DOHH2 (cell line): ENCODE data around the gene S100A14.

Source experiments
- H3F3A ChIP-seq: fragments of 200-600 bp; sonication (generic), shearing (Covaris generic); 2 replicates; pipeline ENCODE4 v1.6.0; 2016; ENCODE audit warnings: antibody characterized with exemption, mild to moderate bottlenecking; ENCODE audit not compliant: control insufficient read depth, insufficient read depth
- H3K27ac ChIP-seq: fragments of 200-600 bp; sonication (generic); 2 replicates; pipeline ENCODE4 v1.5.1; 2014; ENCODE audit warnings: low read depth, mild to moderate bottlenecking, low read length, moderate library complexity
- H3K27me3 ChIP-seq: fragments of 200-600 bp; sonication (generic); 2 replicates; pipeline ENCODE4 v1.6.1; 2014; ENCODE audit warnings: mild to moderate bottlenecking, low read length, mixed read lengths; ENCODE audit not compliant: control insufficient read depth
- H3K36me3 ChIP-seq: fragments of 200-600 bp; sonication (generic); 2 replicates; pipeline ENCODE4 v1.6.1; 2014; ENCODE audit warnings: mild to moderate bottlenecking, low read length, moderate library complexity, mixed read lengths; ENCODE audit not compliant: control insufficient read depth
- H3K4me1 ChIP-seq: fragments of 200-600 bp; sonication (generic); 2 replicates; pipeline ENCODE4 v1.6.1; 2014; ENCODE audit warnings: mild to moderate bottlenecking, low read length, mixed read lengths; ENCODE audit not compliant: control insufficient read depth
- H3K4me2 ChIP-seq: fragments of 200-600 bp; sonication (generic); 2 replicates; pipeline ENCODE4 v1.6.0; 2014; ENCODE audit warnings: mild to moderate bottlenecking, low read length, moderate library complexity
- H3K4me3 ChIP-seq: fragments of 200-600 bp; sonication (generic); 2 replicates; pipeline ENCODE4 v1.5.1; 2014; ENCODE audit warnings: mild to moderate bottlenecking, low read length, mixed read lengths
- H3K79me2 ChIP-seq: fragments of 200-600 bp; sonication (generic); 2 replicates; pipeline ENCODE4 v1.6.1; 2014; ENCODE audit warnings: mild to moderate bottlenecking, low read length, mixed read lengths; ENCODE audit not compliant: control insufficient read depth
- H3K9me2 ChIP-seq: fragments of 200-600 bp; sonication (generic); replicated peaks from 2 replicates; pipeline ENCODE4 v1.6.1; 2014; ENCODE audit warnings: mild to moderate bottlenecking, low read length, mixed read lengths; ENCODE audit not compliant: control insufficient read depth
- H3K9me3 ChIP-seq: fragments of 200-600 bp; sonication (generic); 2 replicates; pipeline ENCODE4 v1.6.1; 2014; ENCODE audit warnings: antibody characterized with exemption, low read length, mixed read lengths; ENCODE audit not compliant: control insufficient read depth, insufficient read depth
- H4K20me1 ChIP-seq: fragments of 200-600 bp; sonication (generic); 2 replicates; pipeline ENCODE4 v1.6.0; 2014; ENCODE audit warnings: low read depth, mild to moderate bottlenecking, antibody characterized with exemption, low read length, moderate library complexity; ENCODE audit not compliant: control insufficient read depth, insufficient read depth
- EZH2phosphoT487 ChIP-seq: fragments of 200-600 bp; sonication (generic); IDR thresholded peaks from 2 replicates; pipeline ENCODE4 v1.6.1; 2017; ENCODE audit warnings: borderline replicate concordance, mild to moderate bottlenecking, antibody characterized with exemption, low read length, moderate library complexity, mixed read lengths
- TF ChIP-seq, protein P1 (sequence below): fragments of 200-600 bp; sonication (generic); IDR thresholded peaks from one replicate; pipeline ENCODE4 v1.5.1; 2014; ENCODE audit warnings: antibody characterized with exemption, mild to moderate bottlenecking, low read depth, low read length; ENCODE audit not compliant: poor library complexity, severe bottlenecking

Gene S100A14

DNA sequence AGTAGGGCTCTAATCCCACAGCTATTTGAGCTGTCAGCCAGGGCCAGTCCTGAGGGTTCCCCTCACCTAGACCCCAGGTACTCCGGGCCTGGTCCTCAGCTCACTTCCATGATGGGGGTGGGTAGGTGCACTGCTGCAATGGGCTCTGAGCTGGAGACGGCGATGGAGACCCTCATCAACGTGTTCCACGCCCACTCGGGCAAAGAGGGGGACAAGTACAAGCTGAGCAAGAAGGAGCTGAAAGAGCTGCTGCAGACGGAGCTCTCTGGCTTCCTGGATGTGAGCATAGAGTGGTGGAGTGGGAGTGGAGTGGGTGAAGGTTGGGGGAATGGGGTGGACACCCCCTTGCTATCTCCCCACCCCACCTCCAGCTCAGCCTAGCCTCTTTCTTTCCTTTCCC, 14.3 kb upstream of the S100A14 start:
- H3K36me3 ChIP-seq = peaks cover 6% of the 10 kb centered on the region
- no peak overlapping the region for H3K27ac ChIP-seq
- no peaks in the 10 kb centered on the region for H3K27me3 ChIP-seq
- H3K4me1 ChIP-seq = peaks cover 44% of the 10 kb centered on the region
- no peaks in the 10 kb centered on the region for H4K20me1 ChIP-seq
- H3K4me2 ChIP-seq = no peak overlapping the region
- H3K4me3 ChIP-seq = no peak overlapping the region
- no peaks in the 10 kb centered on the region for H3K9me2 ChIP-seq
- H3K79me2 ChIP-seq = peaks cover 24% of the 10 kb centered on the region
- TF ChIP-seq EZH2phosphoT487 = no peak
- TF ChIP-seq, protein P1, sequence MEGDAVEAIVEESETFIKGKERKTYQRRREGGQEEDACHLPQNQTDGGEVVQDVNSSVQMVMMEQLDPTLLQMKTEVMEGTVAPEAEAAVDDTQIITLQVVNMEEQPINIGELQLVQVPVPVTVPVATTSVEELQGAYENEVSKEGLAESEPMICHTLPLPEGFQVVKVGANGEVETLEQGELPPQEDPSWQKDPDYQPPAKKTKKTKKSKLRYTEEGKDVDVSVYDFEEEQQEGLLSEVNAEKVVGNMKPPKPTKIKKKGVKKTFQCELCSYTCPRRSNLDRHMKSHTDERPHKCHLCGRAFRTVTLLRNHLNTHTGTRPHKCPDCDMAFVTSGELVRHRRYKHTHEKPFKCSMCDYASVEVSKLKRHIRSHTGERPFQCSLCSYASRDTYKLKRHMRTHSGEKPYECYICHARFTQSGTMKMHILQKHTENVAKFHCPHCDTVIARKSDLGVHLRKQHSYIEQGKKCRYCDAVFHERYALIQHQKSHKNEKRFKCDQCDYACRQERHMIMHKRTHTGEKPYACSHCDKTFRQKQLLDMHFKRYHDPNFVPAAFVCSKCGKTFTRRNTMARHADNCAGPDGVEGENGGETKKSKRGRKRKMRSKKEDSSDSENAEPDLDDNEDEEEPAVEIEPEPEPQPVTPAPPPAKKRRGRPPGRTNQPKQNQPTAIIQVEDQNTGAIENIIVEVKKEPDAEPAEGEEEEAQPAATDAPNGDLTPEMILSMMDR = no peak
- no peaks in the 10 kb centered on the region for H3K9me3 ChIP-seq
- H3F3A ChIP-seq = peaks cover 3% of the 10 kb centered on the region; the same call in 1 of the 2 replicates

DNA sequence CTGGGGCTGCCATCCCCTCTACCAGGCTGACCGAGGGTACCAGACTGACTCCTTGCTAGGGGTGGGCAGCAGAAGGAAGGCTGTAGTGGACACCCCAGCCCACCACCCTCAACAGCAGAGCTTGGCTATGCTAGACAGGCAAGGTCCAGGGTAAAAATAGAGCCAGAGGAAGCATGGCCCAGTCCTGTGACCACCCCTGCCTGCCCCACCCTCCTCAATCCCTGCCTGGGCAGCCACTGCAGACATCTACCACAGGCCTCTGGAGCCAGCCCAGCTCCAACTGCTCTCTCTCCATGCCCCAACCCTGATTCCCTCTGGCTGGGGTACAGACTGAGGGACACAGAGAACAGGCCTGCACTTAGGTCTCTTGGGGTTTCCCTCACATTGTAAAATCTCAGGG, 13.8 kb upstream of the S100A14 start:
- Histone ChIP-seq H3K4me3 (no peak overlapping the region), H3K4me1 (peaks cover 45% of the 10 kb centered on the region), H3K9me3 (no peaks in the 10 kb centered on the region), H3K4me2 (no peak overlapping the region), H4K20me1 (no peaks in the 10 kb centered on the region), H3F3A (peaks cover 3% of the 10 kb centered on the region; the same call in 1 of the 2 replicates), H3K36me3 (peaks cover 7% of the 10 kb centered on the region), H3K27ac (no peak overlapping the region), H3K79me2 (peaks cover 20% of the 10 kb centered on the region), H3K9me2 (no peaks in the 10 kb centered on the region), H3K27me3 (no peaks in the 10 kb centered on the region)
- TF ChIP-seq, protein P1 = no peak
- TF ChIP-seq EZH2phosphoT487 = no peak

DNA sequence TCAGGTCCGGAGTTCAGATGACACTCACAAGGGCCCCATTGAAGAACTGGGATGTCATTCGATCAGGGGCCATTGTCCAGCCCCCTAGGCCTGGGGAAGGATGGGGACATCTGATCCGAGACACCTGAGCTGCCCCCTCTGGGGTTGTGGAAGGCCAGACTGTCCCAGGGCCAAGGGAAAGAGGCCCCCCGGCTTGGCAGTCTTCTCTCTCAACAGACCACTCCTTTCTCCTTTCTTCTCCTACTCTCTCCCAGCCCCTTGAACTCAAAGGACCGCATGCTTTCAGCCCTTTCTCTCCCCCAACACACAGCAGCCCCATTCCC, 13.2 kb upstream of the S100A14 start:
- no peak for TF ChIP-seq EZH2phosphoT487
- TF ChIP-seq, protein P1 = no peak
- Histone ChIP-seq H3K4me1 (peaks cover 50% of the 10 kb centered on the region), H3F3A (peaks cover 5% of the 10 kb centered on the region; the same call in 1 of the 2 replicates), H3K4me3 (no peak overlapping the region), H3K79me2 (peaks cover 13% of the 10 kb centered on the region), H3K4me2 (no peak overlapping the region), H3K9me3 (no peaks in the 10 kb centered on the region), H3K9me2 (no peaks in the 10 kb centered on the region), H3K27ac (no peak overlapping the region), H3K36me3 (peaks cover 7% of the 10 kb centered on the region), H4K20me1 (no peaks in the 10 kb centered on the region), H3K27me3 (no peaks in the 10 kb centered on the region)
